GM19035 (cell line): ENCODE results near the gene ZNHIT2.

Source experiments
- ATAC-seq: cut with Tn5 transposase; IDR thresholded peaks from one replicate; pipeline ENCODE4 v1.9.1; 2021; ENCODE audit not compliant: unreplicated experiment

ZNHIT2 gene

GRCh38 chr11:65134240-65134951, 16.9 kb upstream of the ZNHIT2 start, which contains the start of gene SYVN1:
Gene SYVN1 (minus strand): TSS chr11:65134519. CDS start chr11:65133601, 918 bp downstream.
- peak; percentile 64 for ATAC-seq

- peak; percentile 1 for ATAC-seq
Observed at GRCh38 chr11:65133724-65134123, 16.2 kb upstream of the ZNHIT2 start.

- no peak for ATAC-seq
Observed at GRCh38 chr11:65132988-65133700, 15.6 kb upstream of the ZNHIT2 start.

- ATAC-seq: no peak
Observed at GRCh38 chr11:65132238-65132987, 14.9 kb upstream of the ZNHIT2 start.

GRCh38 chr11:65131895-65132237, 14.4 kb upstream of the ZNHIT2 start:
- no peak for ATAC-seq

GRCh38 chr11:65131417-65131776, 13.9 kb upstream of the ZNHIT2 start:
- no peak for ATAC-seq

GRCh38 chr11:65130631-65131416, 13.3 kb upstream of the ZNHIT2 start:
- ATAC-seq: no peak

- ATAC-seq: no peak
Observed at GRCh38 chr11:65129649-65130441, 12.3 kb upstream of the ZNHIT2 start.

GRCh38 chr11:65128182-65129145, 11.0 kb upstream of the ZNHIT2 start:
- no peak for ATAC-seq

- ATAC-seq: no peak
Observed at GRCh38 chr11:65127473-65128181, 10.1 kb upstream of the ZNHIT2 start.

GRCh38 chr11:65126624-65127274, 9.2 kb upstream of the ZNHIT2 start:
- ATAC-seq: no peak

GRCh38 chr11:65125197-65126056, 7.9 kb upstream of the ZNHIT2 start:
- ATAC-seq: no peak

GRCh38 chr11:65124480-65125196, 7.1 kb upstream of the ZNHIT2 start:
- ATAC-seq: no peak

- ATAC-seq: peak; percentile 61
Observed at GRCh38 chr11:65121865-65122696, 4.6 kb upstream of the ZNHIT2 start, which contains the start of the genes FAU and MRPL49. Gene FAU (minus strand): TSS chr11:65122134. CDS start chr11:65121813, 321 bp downstream. Gene MRPL49 (plus strand): TSS chr11:65122321. CDS start chr11:65122347, 26 bp downstream.

GRCh38 chr11:65121447-65121864, 4.0 kb upstream of the ZNHIT2 start:
- ATAC-seq: no peak
